ENCODE data around the gene TNNC1.

TNNC1 gene

GRCh38 chr3:52453496-52454249, at the start of gene TNNC1:
Gene TNNC1 (minus strand): TSS chr3:52454041. CDS start chr3:52454015, 26 bp downstream.
- no peak for TF ChIP-seq CTCF (IDR thresholded peaks at IDR 0.05; ENCODE audit: low read depth, low read length, missing control alignments)
- no peak for DNase-seq (ENCODE audit: low read depth)
- H3K4me3 ChIP-seq (ENCODE audit: low read depth, low read length): peak within 1 kb of the TSS; percentile 75

DNA sequence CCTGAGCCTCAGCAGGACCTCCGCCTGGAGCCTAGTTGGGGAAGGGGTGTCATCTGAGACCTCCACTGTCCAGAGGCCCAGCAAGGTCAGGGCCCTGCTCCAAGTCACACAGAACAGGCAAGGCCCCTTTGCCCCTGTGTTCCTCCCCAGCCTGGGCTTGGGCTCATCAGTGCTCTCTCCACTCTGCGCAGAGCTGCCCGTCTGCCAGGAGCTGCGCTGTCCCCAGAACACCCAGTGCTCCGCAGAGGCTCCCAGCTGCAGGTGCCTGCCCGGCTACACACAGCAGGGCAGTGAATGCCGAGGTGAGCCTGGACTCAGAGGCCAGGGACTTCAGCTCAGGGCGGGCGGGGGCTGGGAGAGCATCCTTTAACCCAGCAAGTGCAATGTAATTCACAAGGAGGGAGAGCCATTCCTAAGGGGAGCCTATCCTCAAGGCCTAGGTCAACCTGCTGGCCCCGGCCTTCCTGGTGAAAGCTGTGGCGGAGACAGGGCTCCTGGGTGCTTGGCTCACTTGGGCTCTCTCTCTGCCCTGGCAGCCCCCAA, 49.0 kb upstream of the TNNC1 start:
- no peak overlapping the region for H3K4me3 ChIP-seq (ENCODE audit: low read depth, low read length)
- TF ChIP-seq CTCF (IDR thresholded peaks at IDR 0.05; ENCODE audit: low read depth, low read length, missing control alignments): no peak
- no peak for DNase-seq (ENCODE audit: low read depth)

DNA sequence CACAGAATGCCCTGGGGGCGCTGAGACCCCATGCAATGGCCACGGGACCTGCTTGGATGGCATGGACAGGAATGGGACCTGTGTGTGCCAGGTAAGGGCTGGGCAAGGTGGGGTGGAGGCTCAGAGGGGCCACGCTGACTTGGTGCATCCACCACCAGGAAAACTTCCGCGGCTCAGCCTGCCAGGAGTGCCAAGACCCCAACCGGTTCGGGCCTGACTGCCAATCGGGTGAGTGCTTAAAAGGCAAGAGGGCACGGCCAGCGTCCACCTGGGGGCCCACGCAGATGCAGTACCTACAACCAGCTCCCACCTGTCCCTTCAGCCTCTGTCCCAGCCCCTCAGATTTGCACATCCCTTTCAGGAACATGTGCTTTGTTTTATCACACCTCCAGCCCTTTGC, 48.2 kb upstream of the TNNC1 start:
- no peak overlapping the region for H3K4me3 ChIP-seq (ENCODE audit: low read depth, low read length)
- no peak for DNase-seq (ENCODE audit: low read depth)
- no peak for TF ChIP-seq CTCF (IDR thresholded peaks at IDR 0.05; ENCODE audit: low read depth, low read length, missing control alignments)

- no peak for DNase-seq (ENCODE audit: low read depth)
Observed at GRCh38 chr3:52501046-52501445, 47.2 kb upstream of the TNNC1 start.

GRCh38 chr3:52498137-52499054, 44.6 kb upstream of the TNNC1 start:
- TF ChIP-seq CTCF (IDR thresholded peaks at IDR 0.05; ENCODE audit: low read depth, low read length, missing control alignments): no peak
- no peak overlapping the region for H3K4me3 ChIP-seq (ENCODE audit: low read depth, low read length)
- no peak for DNase-seq (ENCODE audit: low read depth)

More at GRCh38 chr3:52501046-52501445, 47.2 kb upstream of the TNNC1 start:
- TF ChIP-seq CTCF (IDR thresholded peaks at IDR 0.05; ENCODE audit: low read depth, low read length, missing control alignments): no peak
- H3K4me3 ChIP-seq (ENCODE audit: low read depth, low read length): no peak overlapping the region

DNA sequence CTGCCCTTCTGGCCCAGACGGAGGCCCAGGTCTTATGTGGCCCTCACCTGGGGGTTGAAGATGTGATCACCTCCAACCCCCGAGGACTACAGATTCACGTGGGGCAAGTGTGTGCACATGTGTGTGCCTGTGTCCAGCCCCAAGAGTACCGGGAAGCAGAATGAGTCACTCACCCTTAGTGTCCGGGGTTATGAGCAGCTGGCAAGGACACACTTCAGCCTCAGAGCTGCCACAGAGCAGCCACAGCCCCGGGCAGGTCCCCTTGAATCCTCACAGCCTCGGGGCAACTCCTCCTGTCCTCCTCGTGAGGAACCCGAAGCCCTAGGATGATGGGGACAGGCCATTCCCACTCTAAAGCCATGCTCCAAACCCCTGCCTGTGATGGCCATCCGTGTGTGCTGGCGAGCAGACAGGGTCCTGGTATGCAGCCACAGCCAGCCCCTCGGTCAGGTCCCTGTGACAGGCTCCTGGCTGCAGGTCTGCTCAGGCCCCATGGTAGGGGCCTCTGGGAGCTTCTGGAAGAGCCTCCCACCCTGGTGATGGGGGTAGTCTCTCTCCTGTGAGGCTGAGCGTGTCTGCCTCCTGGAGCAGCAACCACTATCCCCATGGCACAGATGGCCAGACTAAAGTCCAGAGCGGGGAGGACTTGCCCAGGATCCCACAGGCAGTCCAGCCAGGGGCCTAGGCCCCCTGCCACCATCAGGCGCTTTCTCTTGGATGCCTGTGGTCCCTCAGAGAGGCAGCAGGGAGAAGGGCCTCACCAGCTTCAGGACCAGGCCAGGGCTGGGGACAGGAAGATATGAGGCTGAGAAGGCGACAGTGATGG, 42.1 kb upstream of the TNNC1 start:
- DNase-seq (ENCODE audit: low read depth): no peak
- no peak for TF ChIP-seq CTCF (IDR thresholded peaks at IDR 0.05; ENCODE audit: low read depth, low read length, missing control alignments)
- H3K4me3 ChIP-seq (ENCODE audit: low read depth, low read length): no peak overlapping the region
